Measurements from ENCODE around the gene C20orf96.
"Not testable (repeated sequence)": the region's sequence is repeated elsewhere in the genome, so short reads cannot be mapped to it uniquely, and the experiment has no call there.

C20orf96 gene

DNA sequence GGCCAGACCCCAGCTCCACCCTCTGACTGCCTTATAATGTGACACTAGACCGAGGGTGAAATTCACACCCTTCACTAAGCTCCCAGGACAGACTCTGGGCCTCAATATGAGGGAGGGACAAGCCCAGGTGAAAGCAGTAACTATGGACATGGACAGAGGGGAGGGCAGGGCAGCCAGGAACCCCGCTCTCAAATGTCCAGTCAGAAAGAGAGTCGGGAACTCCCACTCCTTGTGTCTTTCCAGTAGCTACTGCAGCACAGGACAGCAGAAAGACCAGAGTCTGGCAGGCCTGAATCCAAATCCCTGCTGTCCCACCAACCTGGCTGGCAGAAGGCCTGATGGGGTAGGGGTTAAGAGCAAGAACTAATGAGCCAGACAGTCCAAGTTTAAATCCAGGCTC lies 6.4 kb downstream of the C20orf96 start:
- no peak for DNase-seq (ENCODE audit: low read depth in 2 of 2)

GRCh38 chr20:278607-279571 lies 11.7 kb downstream of the C20orf96 start:
- no peak for DNase-seq (ENCODE audit: low read depth in 2 of 2)

- DNase-seq (ENCODE audit: low read depth in 2 of 2) = no peak
These were observed 12.4 kb downstream of the C20orf96 start for GRCh38 chr20:278181-278580.

- DNase-seq (ENCODE audit: low read depth in 2 of 2) = no peak
These were observed 13.1 kb downstream of the C20orf96 start for GRCh38 chr20:277496-277781.

DNA sequence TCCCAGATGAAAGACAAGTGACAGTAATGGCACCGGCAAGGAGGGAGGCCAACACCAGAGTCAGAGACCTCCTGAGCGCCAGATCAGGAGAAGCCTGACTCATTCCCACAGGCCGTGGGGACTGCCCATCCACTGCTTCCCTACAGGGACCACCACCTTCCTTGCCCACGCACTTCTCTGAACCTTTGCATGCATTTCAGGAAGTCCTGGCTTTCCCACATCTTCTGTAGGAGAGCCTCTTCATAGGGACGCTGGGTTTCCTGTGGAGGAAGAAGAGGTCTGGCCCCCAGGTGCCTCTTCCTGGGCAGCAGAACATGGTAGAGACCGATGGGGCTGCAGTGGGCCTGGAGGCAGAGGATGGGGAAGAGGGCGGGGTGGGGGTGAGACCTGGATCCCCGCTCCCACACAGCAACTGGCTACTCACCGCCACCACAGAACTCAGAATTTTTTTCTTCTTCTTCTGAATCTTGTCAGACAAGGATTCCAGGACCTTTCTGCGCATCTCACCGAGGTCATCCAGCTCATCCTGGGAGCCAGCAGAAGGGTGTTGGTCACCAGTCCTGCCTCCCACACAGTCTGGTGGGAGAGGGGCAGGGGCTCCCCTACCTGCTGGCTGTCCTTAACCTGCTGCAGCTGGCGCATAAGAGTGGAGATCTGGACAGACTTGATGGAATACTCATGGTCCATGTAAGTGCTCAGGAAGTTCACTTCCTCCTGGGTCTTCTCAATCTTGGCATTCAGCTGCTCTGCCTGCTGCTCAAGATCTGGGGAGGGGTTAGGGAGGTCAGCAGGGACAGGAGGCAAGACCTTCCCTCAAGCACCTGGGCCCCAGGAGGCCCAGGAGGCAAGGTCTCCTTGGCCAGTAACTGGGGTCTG lies 13.7 kb downstream of the C20orf96 start:
- no peak for DNase-seq (ENCODE audit: low read depth in 2 of 2)

- no peak for DNase-seq (ENCODE audit: low read depth in 2 of 2)
These were observed 14.8 kb downstream of the C20orf96 start for GRCh38 chr20:275791-276190.

- no peak for DNase-seq (ENCODE audit: low read depth in 2 of 2)
These were observed 16.7 kb downstream of the C20orf96 start for GRCh38 chr20:273884-274283.

GRCh38 chr20:272718-273117 lies 17.8 kb downstream of the C20orf96 start:
- no peak for DNase-seq (ENCODE audit: low read depth in 2 of 2)

- no peak for DNase-seq (ENCODE audit: low read depth in 2 of 2)
These were observed 19.0 kb downstream of the C20orf96 start for GRCh38 chr20:271528-271927.

GRCh38 chr20:271069-271468 lies 19.5 kb downstream of the C20orf96 start:
- no peak for DNase-seq (ENCODE audit: low read depth in 2 of 2)

DNA sequence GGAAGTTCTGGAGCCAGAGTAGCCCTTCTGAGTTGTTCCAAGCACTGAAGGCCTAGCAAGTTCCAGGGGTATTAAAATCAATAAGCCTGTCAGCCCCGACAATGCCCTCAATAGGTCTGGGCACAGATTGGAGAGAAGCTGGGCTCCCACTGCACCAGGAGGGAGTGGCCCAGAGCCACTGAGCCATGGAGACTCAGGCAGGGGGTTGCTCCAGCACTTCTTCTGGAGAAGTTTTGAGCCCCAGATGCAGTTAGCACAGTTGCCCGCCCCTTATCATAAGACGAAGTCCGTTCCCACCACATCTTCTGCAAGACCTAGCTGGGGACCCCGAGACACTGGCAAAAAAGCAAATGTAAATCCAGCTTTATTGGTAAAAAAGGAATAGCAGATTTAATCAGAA lies 20.0 kb downstream of the C20orf96 start:
- no peak for DNase-seq (ENCODE audit: low read depth in 2 of 2)

DNA sequence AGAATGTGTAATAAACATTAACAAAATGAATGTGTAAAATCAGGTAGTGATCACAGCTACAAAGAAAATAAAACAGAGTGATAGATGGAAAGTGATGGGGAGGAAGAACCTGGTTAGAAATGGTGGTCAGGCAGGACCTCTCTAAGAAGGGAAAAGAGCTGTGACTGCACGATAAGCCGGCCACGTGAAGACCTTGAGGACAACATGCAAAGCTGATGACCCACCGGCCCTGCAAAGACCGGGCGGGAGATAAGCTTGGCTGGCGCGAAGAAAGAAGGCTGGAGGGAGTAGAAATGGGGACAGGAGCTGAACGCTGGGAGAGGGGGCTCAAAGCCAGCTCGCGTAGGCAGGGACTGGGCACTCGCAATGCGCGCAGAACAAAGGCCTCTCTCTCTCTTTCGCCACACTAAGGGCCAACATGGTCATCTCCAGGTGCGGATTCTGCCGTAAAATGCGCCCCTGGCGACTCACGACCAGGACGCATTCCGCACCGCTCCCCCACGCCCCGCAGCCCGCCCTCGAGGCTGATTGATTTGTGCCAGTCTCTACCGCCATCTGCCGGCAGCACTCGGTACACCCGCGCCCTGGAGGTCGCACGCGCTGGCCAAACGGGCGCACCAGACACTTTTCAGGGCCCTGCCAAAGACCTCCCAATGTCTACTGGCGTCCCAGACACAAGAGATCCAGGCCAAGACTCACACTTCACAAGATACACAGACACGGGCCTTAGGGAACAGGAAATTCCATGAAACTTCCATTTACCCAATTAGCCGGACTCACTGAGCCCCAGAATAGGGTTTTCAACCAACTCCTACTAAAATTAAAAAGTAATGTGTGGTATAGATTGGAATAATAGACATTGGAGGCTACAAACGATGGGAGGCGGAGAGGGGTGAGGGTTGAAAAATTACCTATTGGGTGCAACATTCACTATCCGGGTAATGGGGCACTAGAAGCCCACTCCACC lies 23.7 kb downstream of the C20orf96 start:
- DNase-seq (ENCODE audit: low read depth in 2 of 2) = peak; percentile 72 to 78

DNA sequence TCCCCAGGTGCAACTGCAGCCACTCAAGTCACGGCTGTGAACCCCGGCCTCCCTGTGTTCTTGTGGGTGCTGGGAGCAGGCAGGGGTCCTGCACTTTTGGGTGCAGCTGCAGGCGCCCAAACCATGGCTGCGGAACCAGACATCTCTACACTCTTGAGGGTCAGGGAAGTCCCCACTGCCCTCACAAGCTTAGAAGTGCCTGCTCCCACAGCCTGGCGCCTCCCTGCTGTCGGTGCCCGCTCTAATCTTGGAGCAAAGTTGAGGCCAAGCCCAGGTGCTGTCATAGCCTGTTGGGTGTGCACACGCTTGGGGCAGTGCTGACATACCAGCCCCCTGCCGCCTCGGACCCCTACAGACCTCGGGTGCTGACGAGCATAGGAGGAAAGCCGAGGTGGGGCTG lies 26.8 kb downstream of the C20orf96 start:
- DNase-seq (ENCODE audit: low read depth in 2 of 2) = no peak

- no peak for DNase-seq (ENCODE audit: low read depth in 2 of 2)
These were observed 30.6 kb downstream of the C20orf96 start for GRCh38 chr20:259981-260380.

DNA sequence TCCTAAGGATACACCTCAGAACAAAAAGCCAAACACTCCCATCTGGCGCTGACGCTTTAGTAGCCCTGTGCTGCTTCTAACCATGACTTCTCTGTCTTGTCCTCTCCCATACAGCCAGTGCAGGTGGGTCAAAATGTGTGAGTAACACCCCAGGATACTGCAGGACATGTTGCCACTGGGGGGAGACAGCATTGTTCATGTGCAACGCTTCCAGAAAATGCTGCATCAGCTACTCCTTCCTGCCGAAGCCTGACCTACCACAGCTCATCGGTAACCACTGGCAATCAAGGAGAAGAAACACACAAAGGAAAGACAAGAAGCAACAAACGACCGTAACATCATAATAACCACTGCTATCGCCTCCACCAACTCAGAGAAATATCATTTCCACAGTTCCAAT lies 31.6 kb downstream of the C20orf96 start:
- DNase-seq (ENCODE audit: low read depth in 2 of 2) = no peak

DNA sequence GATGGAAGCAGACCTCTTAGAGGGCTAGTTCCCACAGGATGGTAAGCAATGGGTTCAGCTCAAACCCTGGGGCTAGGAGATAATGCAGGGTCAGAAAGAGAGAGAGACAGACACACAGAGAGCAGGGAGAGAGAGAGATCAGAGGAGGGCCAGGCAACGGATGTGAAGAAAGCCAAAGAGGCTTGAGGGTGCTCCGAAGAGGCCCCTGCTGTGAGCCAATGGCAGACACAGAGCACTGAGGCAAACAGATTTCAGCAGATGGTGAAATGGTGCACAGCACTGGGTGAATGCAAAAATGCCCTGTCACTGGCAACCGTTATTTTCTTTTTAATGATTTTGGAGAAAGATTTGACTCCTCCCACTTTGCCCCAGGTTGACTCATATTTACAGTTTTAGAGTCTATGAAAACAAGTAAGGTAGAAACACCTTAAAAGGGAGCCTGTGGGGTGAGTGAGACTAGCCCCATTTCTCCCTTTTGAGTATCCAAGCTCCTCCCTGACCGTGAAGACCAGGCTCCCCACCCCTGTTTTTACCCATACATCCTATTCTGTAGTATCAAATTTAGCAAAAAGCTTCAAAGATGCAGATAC lies 32.2 kb downstream of the C20orf96 start:
- DNase-seq (ENCODE audit: low read depth in 2 of 2) = no peak

DNA sequence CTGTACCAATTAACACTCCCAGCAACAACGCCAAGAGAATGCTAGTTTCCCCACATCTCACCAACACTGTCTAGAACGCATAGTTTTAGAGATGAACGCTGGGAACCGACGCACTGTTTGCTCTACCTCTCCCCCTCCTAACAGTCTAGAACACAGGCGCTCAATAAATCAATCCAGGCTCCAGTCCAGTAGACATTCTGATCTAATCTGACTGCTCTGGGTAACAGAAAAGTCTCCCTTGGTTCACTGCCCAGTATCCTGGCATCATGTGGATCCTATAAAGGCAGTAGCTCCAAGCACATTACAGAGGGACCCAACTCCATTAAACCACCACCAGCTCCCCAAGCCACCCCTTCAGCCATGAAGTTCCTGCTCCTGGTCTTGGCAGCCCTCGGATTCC lies 33.1 kb downstream of the C20orf96 start, which contains the start of gene DEFB132:
Gene DEFB132, plus strand, starts transcription at position 306 of the 400 bp plus-strand sequence. Its CDS starts 55 bp downstream, at position 361.
- no peak for DNase-seq (ENCODE audit: low read depth in 2 of 2)

DNA sequence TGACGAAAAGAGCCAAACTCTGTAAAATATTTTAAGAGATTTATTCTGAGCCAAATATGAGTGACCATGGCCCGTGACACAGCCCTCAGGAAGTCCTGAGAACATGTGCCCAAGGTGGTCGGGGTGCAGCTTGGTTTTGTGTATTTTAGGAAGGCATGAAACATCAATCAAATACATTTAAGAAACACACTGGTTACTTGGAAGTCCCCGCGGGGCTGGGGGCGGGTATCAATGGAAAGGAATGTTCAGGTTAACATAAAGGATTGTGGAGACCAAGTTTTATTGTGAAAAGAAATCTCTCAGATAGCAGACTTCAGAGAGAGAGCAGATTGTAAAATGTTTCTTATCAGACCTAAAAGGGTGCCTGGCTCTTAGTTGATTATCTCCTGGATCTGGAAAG lies 37.1 kb downstream of the C20orf96 start:
- DNase-seq (ENCODE audit: low read depth in 2 of 2) = not testable (repeated sequence)

- DNase-seq (ENCODE audit: low read depth in 2 of 2) = no peak
These were observed 37.7 kb downstream of the C20orf96 start for GRCh38 chr20:252801-253200.

GRCh38 chr20:251354-251753 lies 39.2 kb downstream of the C20orf96 start:
- no peak for DNase-seq (ENCODE audit: low read depth in 2 of 2)

GRCh38 chr20:242905-243304 lies 47.6 kb downstream of the C20orf96 start:
- no peak for DNase-seq (ENCODE audit: low read depth in 2 of 2)

Measured in activated CD8-positive, alpha-beta memory T cell treated with anti-CD3 and anti-CD28 coated beads for 4 hours (primary cell).